ENCODE results near the gene TOMM20. TPM values are rescaled to one million over a fixed set of nuclear protein-coding genes. Genes with fewer than 3 reads are reported as not detected.
"Not testable (repeated sequence)": the region's sequence is repeated elsewhere in the genome, so short reads cannot be mapped to it uniquely, and the experiment has no call there.

TOMM20 gene
- total and polyA plus RNA-seq, 7 donors: 44.7 to 90.9 (median 71.5) TPM

- Histone ChIP-seq H3K9me3 (no peaks in the 10 kb centered on the region), H3K27ac (peak overlapping the region; percentile 96), H3K36me3 (ENCODE audit: insufficient read depth in 1 of 2, low read depth in 1 of 2) (no peaks in the 10 kb centered on the region), H3K27me3 (ENCODE audit: insufficient read depth in 3 of 3, low read length in 2 of 3) (no peaks in the 10 kb centered on the region), H3K4me1 (peaks cover 68% of the 10 kb centered on the region), H3K4me3 (peak overlapping the region; percentile 4)
- no peak for TF ChIP-seq CTCF (IDR thresholded peaks at IDR 0.05)
- WGBS, 3 donors: 28 to 45% (median 44%) methylated on average over 11 of the region's 11 CpGs
- intact Hi-C loops (cut with DNase I): loop anchor here (2.0 to 10.0 kb wide), 6 partner anchors 77 to 465 kb away; no protein-coding TSS in a partner anchor
- ATAC-seq (peak in 3 of 4 donors; percentile 0 to 2 (median 0)), DNase-seq (no peak)
Observed at GRCh38 chr1:235073968-235074522, 54.6 kb downstream of the TOMM20 start.

- ATAC-seq: peak; percentile 69 to 79 (median 76)
Observed at GRCh38 chr1:235073331-235073967, 55.2 kb downstream of the TOMM20 start.

GRCh38 chr1:235072577-235072976, 56.1 kb downstream of the TOMM20 start:
- Histone ChIP-seq H3K27ac (peak overlapping the region; percentile 96), H3K4me1 (peaks cover 61% of the 10 kb centered on the region)
- not testable (repeated sequence) for H3K36me3 ChIP-seq (ENCODE audit: insufficient read depth in 1 of 2, low read depth in 1 of 2); H3K27me3 ChIP-seq (ENCODE audit: insufficient read depth in 3 of 3, low read length in 2 of 3); H3K4me3 ChIP-seq; ATAC-seq; H3K9me3 ChIP-seq
- peak in 1 of 2 donors; percentile 0 for DNase-seq
- WGBS, 3 donors: 94 to 98% (median 97%) methylated on average over 3 of the region's 3 CpGs
- intact Hi-C loops (cut with DNase I): loop anchor here (5.0 to 10.0 kb wide), 5 partner anchors 75 to 348 kb away; no protein-coding TSS in a partner anchor

More at GRCh38 chr1:235073331-235073967, 55.2 kb downstream of the TOMM20 start:
- no peaks in the 10 kb centered on the region for H3K36me3 ChIP-seq (ENCODE audit: insufficient read depth in 1 of 2, low read depth in 1 of 2)
- H3K4me1 ChIP-seq: peaks cover 63% of the 10 kb centered on the region
- peak overlapping the region; percentile 96 for H3K27ac ChIP-seq
- DNase-seq: peak; percentile 88 to 94
- no peaks in the 10 kb centered on the region for H3K9me3 ChIP-seq
- 24 to 42% (median 32%) methylated on average over 20 of the region's 20 CpGs for WGBS, 3 donors
- TF ChIP-seq CTCF (IDR thresholded peaks at IDR 0.05): no peak
- H3K27me3 ChIP-seq (ENCODE audit: insufficient read depth in 3 of 3, low read length in 2 of 3): no peaks in the 10 kb centered on the region
- intact Hi-C loops (cut with DNase I): loop anchor here (5.0 to 10.0 kb wide), 5 partner anchors 76 to 349 kb away; no protein-coding TSS in a partner anchor
- H3K4me3 ChIP-seq: peak overlapping the region; percentile 4

GRCh38 chr1:235072096-235072495, 56.5 kb downstream of the TOMM20 start:
- Histone ChIP-seq H3K9me3 (no peaks in the 10 kb centered on the region), H3K27me3 (ENCODE audit: insufficient read depth in 3 of 3, low read length in 2 of 3) (no peaks in the 10 kb centered on the region), H3K4me3 (no peak overlapping the region), H3K36me3 (ENCODE audit: insufficient read depth in 1 of 2, low read depth in 1 of 2) (no peaks in the 10 kb centered on the region), H3K4me1 (peaks cover 65% of the 10 kb centered on the region), H3K27ac (peak overlapping the region; percentile 96)
- no peak for DNase-seq
- no peak for ATAC-seq
- WGBS, 3 donors: 94 to 97% (median 95%) methylated on average over 5 to 6 of the region's 6 CpGs
- TF ChIP-seq CTCF (IDR thresholded peaks at IDR 0.05): no peak
- intact Hi-C loops (cut with DNase I): loop anchor here (5.0 to 10.0 kb wide), 5 partner anchors 75 to 347 kb away; no protein-coding TSS in a partner anchor

- ATAC-seq: no peak
- H3K4me3 ChIP-seq: no peak overlapping the region
- intact Hi-C loops (cut with DNase I): loop anchor here (2.0 to 10.0 kb wide), 6 partner anchors 74 to 346 kb away; no protein-coding TSS in a partner anchor
- no peaks in the 10 kb centered on the region for H3K36me3 ChIP-seq (ENCODE audit: insufficient read depth in 1 of 2, low read depth in 1 of 2)
- peaks cover 62% of the 10 kb centered on the region for H3K4me1 ChIP-seq
- H3K9me3 ChIP-seq: no peaks in the 10 kb centered on the region
- peak overlapping the region; percentile 90 for H3K27ac ChIP-seq
- no peaks in the 10 kb centered on the region for H3K27me3 ChIP-seq (ENCODE audit: insufficient read depth in 3 of 3, low read length in 2 of 3)
- no peak for TF ChIP-seq CTCF (IDR thresholded peaks at IDR 0.05)
- DNase-seq: peak in 1 of 2 donors; percentile 14
Observed at GRCh38 chr1:235070819-235071218, 57.8 kb downstream of the TOMM20 start.
